ENCODE measurements around the gene NT5C1B. TPM values are rescaled to one million over a fixed set of nuclear protein-coding genes. Genes with fewer than 3 reads are reported as not detected.

NT5C1B gene
- total and polyA plus RNA-seq, 9 donors: not detected

DNA sequence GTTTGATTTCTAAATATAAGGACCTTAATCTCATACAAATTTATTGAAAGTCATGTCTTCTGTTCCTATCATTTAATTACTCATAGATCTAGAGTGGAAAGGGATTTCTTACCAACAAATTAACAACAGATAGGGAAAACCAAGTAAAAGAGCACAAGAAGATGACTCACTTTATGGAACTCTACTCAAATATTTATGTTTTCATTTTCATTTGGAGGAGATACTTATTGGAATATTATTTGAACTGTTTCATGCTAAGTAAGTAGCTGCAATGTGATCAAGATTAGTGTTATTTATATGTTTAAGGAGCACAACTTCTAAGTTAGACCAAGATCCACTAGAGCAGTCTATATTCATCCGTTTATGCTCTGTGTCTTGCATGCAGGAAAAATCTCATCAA is 1.3 kb downstream of the NT5C1B start:
- TF ChIP-seq CTCF (IDR thresholded peaks at IDR 0.05): no peak
- TF ChIP-seq EP300 (IDR thresholded peaks at IDR 0.05): no peak
- TF ChIP-seq POLR2A (IDR thresholded peaks at IDR 0.05): no peak
- Histone ChIP-seq H3K9me3 (no peaks in the 10 kb centered on the region), H3K4me1 (ENCODE audit: insufficient read depth) (no peaks in the 10 kb centered on the region), H3K27me3 (no peaks in the 10 kb centered on the region), H3K27ac (no peak overlapping the region), H3K4me3 (no peak overlapping the region), H3K36me3 (no peaks in the 10 kb centered on the region)
- DNase-seq: no peak
- intact Hi-C loops (cut with DNase I): no loop called here
- 84 to 94% (median 85%) methylated on average over 1 of the region's 1 CpG for WGBS, 3 donors

- TF ChIP-seq POLR2A (IDR thresholded peaks at IDR 0.05): no peak
- no peak for TF ChIP-seq EP300 (IDR thresholded peaks at IDR 0.05)
- TF ChIP-seq CTCF (IDR thresholded peaks at IDR 0.05): no peak
- no peak overlapping the region for H3K27ac ChIP-seq
- no peaks in the 10 kb centered on the region for H3K27me3 ChIP-seq
- intact Hi-C loops (cut with DNase I): no loop called here
- H3K4me3 ChIP-seq: no peak overlapping the region
- no peaks in the 10 kb centered on the region for H3K4me1 ChIP-seq (ENCODE audit: insufficient read depth)
- DNase-seq: no peak
- 91 to 95% (median 92%) methylated on average over 3 of the region's 3 CpGs for WGBS, 3 donors
- H3K36me3 ChIP-seq: no peaks in the 10 kb centered on the region
- H3K9me3 ChIP-seq: no peaks in the 10 kb centered on the region
Measured at GRCh38 chr2:18585526-18585925, 3.8 kb downstream of the NT5C1B start.

DNA sequence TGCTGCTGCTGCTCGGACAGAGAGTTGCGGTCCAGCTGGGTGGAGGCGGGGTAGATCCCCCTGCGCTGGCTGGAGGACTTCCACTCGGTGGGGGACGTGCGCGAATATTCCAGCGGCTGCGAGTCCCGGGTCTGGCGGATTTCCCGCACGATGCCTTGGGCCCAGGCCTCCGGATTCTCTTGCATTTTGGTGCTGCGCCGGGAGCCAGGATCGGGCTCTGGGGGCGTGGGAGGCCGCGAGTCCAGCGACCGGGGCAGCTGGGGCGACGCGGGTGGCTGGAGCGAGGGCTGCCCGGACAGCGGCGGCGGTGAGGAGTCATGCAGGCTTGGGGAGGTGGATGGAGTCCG is 4.8 kb downstream of the NT5C1B start:
- 85 to 95% (median 89%) methylated on average over 32 of the region's 32 CpGs for WGBS, 3 donors

GRCh38 chr2:18583905-18584607 is 5.3 kb downstream of the NT5C1B start:
- H3K4me1 ChIP-seq (ENCODE audit: insufficient read depth): no peaks in the 10 kb centered on the region
- no peak overlapping the region for H3K4me3 ChIP-seq
- DNase-seq: no peak
- 94 to 97% (median 96%) methylated on average over 37 of the region's 37 CpGs for WGBS, 3 donors
- TF ChIP-seq CTCF (IDR thresholded peaks at IDR 0.05): no peak
- TF ChIP-seq EP300 (IDR thresholded peaks at IDR 0.05): no peak
- no peak for TF ChIP-seq POLR2A (IDR thresholded peaks at IDR 0.05)
- H3K36me3 ChIP-seq: no peaks in the 10 kb centered on the region
- intact Hi-C loops (cut with DNase I): no loop called here
- H3K9me3 ChIP-seq: no peaks in the 10 kb centered on the region
- no peak overlapping the region for H3K27ac ChIP-seq
- no peaks in the 10 kb centered on the region for H3K27me3 ChIP-seq

More for the DNA sequence above, 4.8 kb downstream of the NT5C1B start:
- intact Hi-C loops (cut with DNase I): no loop called here
- Histone ChIP-seq H3K4me1 (ENCODE audit: insufficient read depth) (no peaks in the 10 kb centered on the region), H3K27me3 (no peaks in the 10 kb centered on the region), H3K36me3 (no peaks in the 10 kb centered on the region), H3K9me3 (no peaks in the 10 kb centered on the region), H3K4me3 (no peak overlapping the region), H3K27ac (no peak overlapping the region)
- TF ChIP-seq CTCF (IDR thresholded peaks at IDR 0.05) (no peak), EP300 (IDR thresholded peaks at IDR 0.05) (no peak), POLR2A (IDR thresholded peaks at IDR 0.05) (no peak)
- peak in 1 of 5 donors; percentile 9 for DNase-seq

Data from ovary (tissue), 9 donors.